ENCODE measurements around the gene ARHGAP18.
A peak's percentile ranks its signal among the peaks of the same experiment; 100 is the strongest.

The ARHGAP18 gene

GRCh38 chr6:129608886-129609537 is 101.0 kb downstream of the ARHGAP18 start:
- ATAC-seq: no peak

GRCh38 chr6:129607581-129608186 is 102.3 kb downstream of the ARHGAP18 start:
- ATAC-seq: no peak

DNA sequence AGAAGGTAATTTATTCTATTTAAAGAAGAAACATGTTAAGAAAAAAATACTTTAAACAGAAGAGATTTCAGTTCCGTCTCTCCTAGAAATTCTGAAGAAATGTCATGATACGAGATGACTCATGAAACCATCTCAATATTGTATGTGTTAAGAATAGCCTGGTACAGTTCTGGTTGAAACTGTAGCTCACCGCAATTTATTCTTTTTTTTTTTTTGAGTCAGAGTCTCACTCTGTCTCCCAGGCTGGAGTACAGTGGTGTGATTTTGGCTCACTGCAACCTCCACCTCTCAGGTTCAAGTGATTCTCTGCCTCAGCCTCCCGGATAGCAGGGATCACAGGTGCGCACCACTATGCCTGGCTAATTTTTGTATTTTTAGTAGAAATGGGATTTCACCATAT is 103.3 kb downstream of the ARHGAP18 start:
- peak; percentile 88 to 93 for ATAC-seq

- no peak for ATAC-seq
These were observed 104.0 kb downstream of the ARHGAP18 start for GRCh38 chr6:129605967-129606366.

GRCh38 chr6:129605095-129605494 is 104.9 kb downstream of the ARHGAP18 start:
- no peak for ATAC-seq

- ATAC-seq: no peak
These were observed 105.7 kb downstream of the ARHGAP18 start for GRCh38 chr6:129604321-129604720.

GRCh38 chr6:129603741-129604140 is 106.2 kb downstream of the ARHGAP18 start:
- ATAC-seq: no peak

DNA sequence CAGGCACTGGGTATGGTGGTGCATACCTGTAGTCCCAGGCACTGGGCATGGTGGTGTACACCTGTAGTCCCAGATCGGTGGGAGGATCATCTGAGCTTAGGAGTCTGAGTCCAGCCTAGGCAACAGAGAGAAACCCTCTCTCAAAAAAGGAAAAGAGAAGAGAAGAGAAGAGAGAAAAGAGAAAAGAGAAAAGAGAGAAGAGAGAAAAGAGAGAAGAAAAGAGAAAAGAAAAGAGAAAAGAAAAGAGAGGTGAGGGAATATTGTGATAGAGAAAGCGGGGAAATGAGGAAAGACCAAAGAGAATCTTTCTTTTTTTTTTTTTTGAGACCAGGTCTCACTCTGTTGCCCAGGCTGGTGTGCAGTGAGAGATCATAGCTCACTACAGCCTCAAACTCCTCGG is 108.7 kb downstream of the ARHGAP18 start:
- no peak for ATAC-seq

- ATAC-seq: no peak
These were observed 110.5 kb downstream of the ARHGAP18 start for GRCh38 chr6:129599467-129599866.

DNA sequence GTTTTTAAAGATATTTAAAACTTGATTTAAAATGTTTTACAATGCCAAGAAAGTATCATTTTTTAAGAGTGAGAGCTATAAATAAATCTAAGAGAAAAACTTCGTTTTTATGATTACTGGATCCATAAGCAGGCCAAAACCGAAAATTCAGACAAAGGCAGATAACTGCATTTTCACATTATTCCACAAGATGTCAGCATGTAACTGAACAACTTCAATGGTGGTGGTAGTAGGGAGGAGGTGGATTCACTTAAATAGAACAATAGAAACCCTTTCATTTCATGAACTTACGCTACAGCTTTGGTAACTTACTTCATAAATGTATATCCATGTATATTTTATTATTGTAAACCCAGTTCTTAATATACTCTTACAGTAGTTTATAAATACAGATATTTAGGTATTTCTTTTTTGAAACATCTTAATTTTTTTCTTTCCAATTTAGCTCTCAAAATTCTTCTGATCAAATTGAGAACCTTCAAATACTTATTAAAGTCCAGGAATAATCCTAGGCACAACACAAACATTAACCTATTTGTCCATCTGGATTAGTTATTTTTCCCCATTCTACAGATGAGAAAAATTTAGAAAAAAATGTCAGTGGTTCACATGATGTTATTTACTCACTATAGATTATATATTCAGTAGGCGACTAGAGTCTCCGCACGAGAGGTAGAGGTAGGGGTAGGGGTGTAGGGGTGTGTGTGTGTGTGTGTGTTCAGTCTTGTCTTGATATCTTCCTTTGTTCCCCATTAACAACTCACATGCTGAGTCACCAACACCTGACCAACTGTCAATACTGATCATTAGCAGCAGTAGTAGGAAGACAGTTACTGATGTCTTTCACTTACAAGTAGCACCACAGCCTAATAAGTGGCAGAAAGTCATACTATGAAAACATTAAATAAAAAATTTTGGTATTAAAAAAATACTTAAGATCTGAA is 111.5 kb downstream of the ARHGAP18 start:
- ATAC-seq: peak; percentile 64 to 71

DNA sequence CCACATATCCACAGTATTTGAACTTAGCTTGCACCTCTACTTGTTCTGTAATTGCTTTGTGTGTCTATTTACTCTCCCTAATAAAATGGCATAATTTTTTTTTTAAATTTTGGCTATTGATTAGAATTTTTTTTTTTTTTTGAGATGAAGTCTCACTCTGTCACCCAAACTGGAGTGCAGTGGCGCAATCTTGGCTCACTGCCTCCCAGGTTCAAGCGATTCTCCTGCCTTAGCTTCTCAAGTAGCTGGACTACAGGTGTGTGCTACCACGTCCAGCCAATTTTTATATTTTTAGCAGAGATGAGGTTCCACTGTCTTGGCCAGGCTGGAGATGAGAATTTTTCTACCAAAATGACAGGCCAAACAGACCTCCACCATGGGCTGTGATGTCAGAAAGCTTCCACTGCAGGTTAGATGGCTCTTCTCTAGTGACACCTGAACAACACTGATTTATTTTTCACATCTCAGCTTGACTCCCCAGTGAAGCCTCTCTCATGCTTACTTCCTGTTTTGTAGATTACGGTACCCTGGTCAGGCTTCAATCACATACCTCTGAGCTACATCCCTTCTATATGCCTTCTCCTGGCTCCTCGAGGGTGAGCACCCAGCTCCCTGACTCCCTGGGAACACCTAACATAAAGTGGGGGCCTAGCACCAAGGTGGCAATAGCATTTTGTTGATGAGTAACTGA is 112.8 kb downstream of the ARHGAP18 start:
- no peak for ATAC-seq

- ATAC-seq: no peak
These were observed 113.5 kb downstream of the ARHGAP18 start for GRCh38 chr6:129596522-129596921.

- ATAC-seq: no peak
These were observed 116.8 kb downstream of the ARHGAP18 start for GRCh38 chr6:129593233-129593564.

- peak in 1 of 2 donors; percentile 59 for ATAC-seq
These were observed 117.3 kb downstream of the ARHGAP18 start for GRCh38 chr6:129592516-129593232.

DNA sequence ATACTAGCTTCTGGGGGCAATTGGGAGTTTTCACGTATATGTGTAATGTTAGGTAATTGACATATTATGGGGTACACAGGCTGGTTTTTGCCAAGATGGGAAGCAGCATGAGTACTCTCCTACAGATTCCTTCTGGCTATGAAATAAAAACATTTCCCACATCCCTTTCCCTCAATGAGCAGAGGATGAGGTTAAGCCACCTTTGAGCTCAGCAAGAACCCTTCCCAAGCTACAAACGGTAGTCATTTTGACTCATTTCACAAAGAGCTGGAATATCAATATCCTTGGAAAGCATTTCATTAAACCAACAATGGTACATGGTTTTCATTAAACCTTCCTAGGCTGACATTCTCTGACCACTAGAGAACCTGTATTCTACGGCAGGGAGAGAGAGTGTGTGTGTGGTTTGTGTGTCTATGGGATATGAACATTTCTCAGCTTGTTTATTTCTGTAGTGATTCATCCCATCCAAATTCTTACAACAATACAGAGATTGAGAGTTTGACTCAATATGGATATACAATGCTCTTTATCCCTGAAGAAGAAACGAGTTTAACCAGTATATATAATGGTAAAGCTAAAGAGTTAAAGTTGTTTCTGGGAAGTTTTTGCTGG is 119.5 kb downstream of the ARHGAP18 start:
- no peak for ATAC-seq

- ATAC-seq: no peak
These were observed 123.2 kb downstream of the ARHGAP18 start for GRCh38 chr6:129586815-129587214.

- no peak for ATAC-seq
These were observed 126.1 kb downstream of the ARHGAP18 start for GRCh38 chr6:129583866-129584265.

- no peak for ATAC-seq
These were observed 131.7 kb downstream of the ARHGAP18 start for GRCh38 chr6:129578315-129578714.

GRCh38 chr6:129577691-129578090 is 132.3 kb downstream of the ARHGAP18 start:
- no peak for ATAC-seq

GRCh38 chr6:129576456-129576855 is 133.5 kb downstream of the ARHGAP18 start:
- no peak for ATAC-seq

GRCh38 chr6:129575378-129576118 is 134.4 kb downstream of the ARHGAP18 start:
- ATAC-seq: no peak
